Aorta (tissue), 5 donors: ENCODE data around the gene KLK14. TPM values are rescaled to one million over a fixed set of nuclear protein-coding genes. Genes with fewer than 3 reads are reported as not detected.

Experiments used
- ATAC-seq: fragments of 200-7000 bp; cut with Tn5 transposase; one replicate; pipeline ENCODE4 v1.9.1; 2022; ENCODE audit warnings: moderate library complexity; ENCODE audit not compliant: low FRiP score
- DNase-seq, 2 donors: peaks; one replicate each; pipeline ENCODE4 v3.0.0-alpha.2; 2020
- H3K27ac ChIP-seq, 2 donors: one replicate each; pipeline ENCODE4 v1.5.1; 2013; ENCODE audit warnings: low read length in 2 of 2, mild to moderate bottlenecking in 2 of 2, moderate library complexity in 2 of 2, control low read depth in 1 of 2, inconsistent platforms in 1 of 2, low read depth in 1 of 2
- H3K27me3 ChIP-seq, 2 donors: one replicate each; pipeline ENCODE4 v1.6.1; 2013; ENCODE audit warnings: control low read depth in 1 of 2, low read length in 1 of 2, mild to moderate bottlenecking in 1 of 2, moderate library complexity in 1 of 2; ENCODE audit not compliant: insufficient read depth in 2 of 2, control insufficient read depth in 1 of 2
- H3K36me3 ChIP-seq, 2 donors: one replicate each; pipeline ENCODE4 v1.6.1; 2013; ENCODE audit warnings: control low read depth in 1 of 2, low read length in 1 of 2, mild to moderate bottlenecking in 1 of 2; ENCODE audit not compliant: insufficient read depth in 2 of 2, control insufficient read depth in 1 of 2
- H3K4me1 ChIP-seq, 2 donors: one replicate each; pipeline ENCODE4 v1.6.1; 2013; ENCODE audit warnings: low read length in 2 of 2, control low read depth in 1 of 2, mild to moderate bottlenecking in 1 of 2, moderate library complexity in 1 of 2; ENCODE audit not compliant: insufficient read depth in 2 of 2, control insufficient read depth in 1 of 2
- H3K4me3 ChIP-seq, 2 donors: one replicate each; pipeline ENCODE4 v1.5.1; 2013; ENCODE audit warnings: low read length in 2 of 2, control low read depth in 1 of 2, mild to moderate bottlenecking in 1 of 2
- H3K9me3 ChIP-seq: one replicate; pipeline ENCODE4 v1.6.1; 2013; ENCODE audit warnings: mild to moderate bottlenecking, low read length; ENCODE audit not compliant: control insufficient read depth
- WGBS, 2 donors: extraction: QIAGEN DNeasy Blood & Tissue Kit; methylation state at CpG; one replicate each; pipeline ENCODE4 v1.1.7; 2013; 5-methylcytosine and 5-hydroxymethylcytosine counted together
- intact Hi-C, 2 donors: fragments of 100-400 bp; cut with DNase I; formaldehyde crosslinking; loops; one replicate each; pipeline versions ENCODE4 v1.14.2 to v1.15.0; 2022
- polyA plus RNA-seq, 2 donors: library from polyadenylated mRNA; stranded (reverse); fragments of 200-250 nt; gene quantifications; one replicate each; pipeline ENCODE4 v1.2.3, GENCODE V29; 2013
- total RNA-seq, 2 donors: library from RNA; stranded (reverse); fragmentation: NEBNext Ultra II Directional; extraction: Animal tissue kit (Norgen Biotek cat#: 25700); gene quantifications; one replicate each; pipeline ENCODE4 v1.2.1, GENCODE V29; 2021
- donor health status: healthy with polysubstance abuse.
- donor health status: Bipolar disorder and iron deficiency.
- donor health status: DM: no; HTN: no; CAD: no.
- donor health status: DM: no; HTN: no; CAD: no.
- donor health status: DM: yes; HTN: yes; CAD: no.

The KLK14 gene
- total and polyA plus RNA-seq, 4 donors: 0.10 to 0.71 (median 0.57) TPM; not detected in 1

DNA sequence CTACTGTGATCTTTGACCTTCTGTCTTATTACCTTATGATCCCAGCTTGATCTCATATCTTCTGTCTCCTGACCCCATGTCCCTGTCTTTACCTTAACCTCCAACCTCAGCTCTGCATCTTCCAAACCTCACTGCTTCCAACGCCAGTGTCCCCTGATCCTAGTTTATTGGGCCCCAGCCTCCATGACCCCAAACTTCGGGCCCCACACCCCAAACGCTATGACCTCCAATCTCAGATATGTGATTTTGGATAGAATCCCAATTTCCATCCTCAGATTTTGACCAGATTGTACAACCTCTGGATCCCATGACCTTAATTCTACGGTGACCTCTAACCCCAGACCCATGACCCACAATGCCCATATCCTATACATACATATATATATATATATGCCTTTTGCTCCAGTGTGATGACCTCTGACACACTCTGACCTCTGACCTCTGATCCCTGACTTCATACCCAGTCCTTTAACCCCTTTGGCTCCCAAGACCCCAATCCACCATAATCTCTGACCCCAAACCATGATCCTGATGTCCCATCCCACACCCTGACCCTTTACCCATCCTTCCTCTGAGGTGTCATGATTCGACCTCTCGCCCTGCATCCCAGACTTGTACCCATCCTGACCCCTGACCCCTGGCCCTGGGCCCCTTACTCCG, 51.3 kb downstream of the KLK14 start:
- DNase-seq (no peak), ATAC-seq (no peak)
- Histone ChIP-seq H3K9me3 (no peaks in the 10 kb centered on the region), H3K4me3 (no peak overlapping the region), H3K36me3 (no peaks in the 10 kb centered on the region), H3K27me3 (peaks cover 0 to 3% of the 10 kb centered on the region in 2 donors), H3K4me1 (no peaks in the 10 kb centered on the region), H3K27ac (no peak overlapping the region)
- intact Hi-C loops: no loop called here
- 84 to 85% methylated on average over 7 of the region's 7 CpGs for WGBS, 2 donors

DNA sequence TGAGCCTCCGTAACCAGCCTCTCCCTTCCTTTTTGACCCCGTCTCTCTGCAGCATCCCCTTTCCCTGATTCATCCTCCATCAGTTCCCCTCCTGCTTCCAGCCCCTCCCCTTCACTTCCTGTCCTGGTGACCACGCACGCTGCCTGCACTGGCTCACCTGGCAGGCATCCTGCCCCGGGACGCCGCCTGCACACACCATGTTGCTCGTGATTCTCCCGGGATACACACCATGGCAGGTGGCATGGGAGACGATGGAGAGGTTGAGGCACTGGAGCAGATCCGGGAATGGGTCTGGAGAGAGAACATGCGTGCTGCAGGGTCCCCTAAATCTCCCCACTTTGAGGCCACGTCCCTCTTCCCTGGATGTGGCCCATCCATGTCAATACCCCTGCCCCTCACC, 52.1 kb downstream of the KLK14 start:
- Histone ChIP-seq H3K27ac (no peak overlapping the region), H3K9me3 (no peaks in the 10 kb centered on the region), H3K27me3 (peaks cover 0 to 3% of the 10 kb centered on the region in 2 donors), H3K4me3 (no peak overlapping the region), H3K36me3 (no peaks in the 10 kb centered on the region), H3K4me1 (no peaks in the 10 kb centered on the region)
- DNase-seq (peak in 1 of 2 donors; percentile 40), ATAC-seq (no peak)
- WGBS, 2 donors: 80 to 82% methylated on average over 13 of the region's 13 CpGs
- intact Hi-C loops: no loop called here

DNA sequence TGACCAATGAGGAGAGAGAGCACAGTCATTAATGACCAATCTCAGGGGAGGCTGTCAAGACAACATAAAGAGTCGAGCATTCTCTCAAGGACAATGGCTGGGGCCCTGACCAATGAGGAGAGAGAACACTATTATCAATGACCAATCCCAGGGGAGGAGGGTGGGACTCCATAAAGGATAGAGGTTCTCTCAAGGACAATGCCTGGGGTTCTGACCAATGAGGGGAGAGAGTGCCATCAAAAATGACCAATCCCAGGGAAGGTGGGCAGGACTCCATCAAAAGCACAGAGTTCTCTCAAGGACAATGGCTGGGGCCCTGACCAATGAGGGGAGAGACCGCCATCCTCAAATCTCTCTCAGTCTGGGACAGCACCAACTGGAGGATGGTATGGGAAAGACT, 53.0 kb downstream of the KLK14 start:
- Histone ChIP-seq H3K4me3 (no peak overlapping the region), H3K27ac (no peak overlapping the region), H3K4me1 (no peaks in the 10 kb centered on the region), H3K36me3 (no peaks in the 10 kb centered on the region), H3K9me3 (no peaks in the 10 kb centered on the region), H3K27me3 (peaks cover 0 to 3% of the 10 kb centered on the region in 2 donors)
- DNase-seq (peak in 1 of 2 donors; percentile 9), ATAC-seq (no peak)
- 67 to 78% methylated on average over 2 of the region's 2 CpGs for WGBS, 2 donors
- intact Hi-C loops: no loop called here

Other genes with a start within 250 kb of the KLK14 start
- gene KLK15, start 249.3 kb downstream of the KLK14 start, total RNA-seq: not detected
- gene KLK15, start 249.3 kb downstream of the KLK14 start, polyA plus RNA-seq: not detected
- not detected for gene KLK3, start 228.0 kb downstream of the KLK14 start, total RNA-seq
- gene KLK3, start 228.0 kb downstream of the KLK14 start, polyA plus RNA-seq: 1 to 10 TPM in 1 of 2 donors, not detected in 1; 1.4 TPM
- gene KLK2, start 209.4 kb downstream of the KLK14 start, total RNA-seq: not detected
- gene KLK2, start 209.4 kb downstream of the KLK14 start, polyA plus RNA-seq: not detected
- not detected for gene KLK4, start 171.5 kb downstream of the KLK14 start, total RNA-seq
- gene KLK4, start 171.5 kb downstream of the KLK14 start, polyA plus RNA-seq: not detected
- gene KLK5, start 129.8 kb downstream of the KLK14 start, total RNA-seq: not detected
- not detected for gene KLK5, start 129.8 kb downstream of the KLK14 start, polyA plus RNA-seq
- gene KLK6, start 113.3 kb downstream of the KLK14 start, total RNA-seq: not detected
- gene KLK6, start 113.3 kb downstream of the KLK14 start, polyA plus RNA-seq: under 1 TPM in 1 of 2 donors, not detected in 1; 0.20 TPM
- gene KLK7, start 99.0 kb downstream of the KLK14 start, total RNA-seq: not detected
- not detected for gene KLK7, start 99.0 kb downstream of the KLK14 start, polyA plus RNA-seq
- not detected for gene KLK8, start 81.3 kb downstream of the KLK14 start, total RNA-seq
- gene KLK8, start 81.3 kb downstream of the KLK14 start, polyA plus RNA-seq: not detected
- gene KLK10, start 63.2 kb downstream of the KLK14 start, total RNA-seq: not detected
- under 1 TPM in 1 of 2 donors, not detected in 1; 0.08 TPM for gene KLK10, start 63.2 kb downstream of the KLK14 start, polyA plus RNA-seq
- gene KLK11, start 56.3 kb downstream of the KLK14 start, total RNA-seq: not detected
- gene KLK11, start 56.3 kb downstream of the KLK14 start, polyA plus RNA-seq: under 1 TPM; 0.25 to 0.43 TPM
- not detected for gene KLK12, start 47.9 kb downstream of the KLK14 start, total RNA-seq
- not detected for gene KLK12, start 47.9 kb downstream of the KLK14 start, polyA plus RNA-seq
- gene KLK13, start 17.8 kb downstream of the KLK14 start, total RNA-seq: not detected
- under 1 TPM in 1 of 2 donors, not detected in 1; 0.36 TPM for gene KLK13, start 17.8 kb downstream of the KLK14 start, polyA plus RNA-seq
- gene CTU1, start 25.5 kb upstream of the KLK14 start, total RNA-seq: 1 to 10 TPM; 4.1 to 5.4 TPM
- 1 to 10 TPM; 1.1 to 2.6 TPM for gene CTU1, start 25.5 kb upstream of the KLK14 start, polyA plus RNA-seq
- 10 to 100 TPM; 10.4 to 11.5 TPM for gene SIGLEC9, start 42.0 kb upstream of the KLK14 start, total RNA-seq
- gene SIGLEC9, start 42.0 kb upstream of the KLK14 start, polyA plus RNA-seq: 1 to 10 TPM; 1.1 to 6.3 TPM
- 1 to 10 TPM; 3.0 to 4.5 TPM for gene SIGLEC7, start 59.4 kb upstream of the KLK14 start, total RNA-seq
- 1 to 10 TPM in 1 of 2 donors, under 1 TPM in 1; 0.97 to 2.3 TPM for gene SIGLEC7, start 59.4 kb upstream of the KLK14 start, polyA plus RNA-seq
- 10 to 100 TPM in 1 of 2 donors, 1 to 10 TPM in 1; 7.7 to 15.0 TPM for gene CD33, start 142.2 kb upstream of the KLK14 start, total RNA-seq
- gene CD33, start 142.2 kb upstream of the KLK14 start, polyA plus RNA-seq: 1 to 10 TPM; 1.4 to 7.9 TPM
- gene SIGLECL1, start 168.2 kb upstream of the KLK14 start, total RNA-seq: not detected
- not detected for gene SIGLECL1, start 168.2 kb upstream of the KLK14 start, polyA plus RNA-seq
- under 1 TPM; 0.24 to 0.26 TPM for gene IGLON5, start 228.8 kb upstream of the KLK14 start, total RNA-seq
- under 1 TPM in 1 of 2 donors, not detected in 1; 0.13 TPM for gene IGLON5, start 228.8 kb upstream of the KLK14 start, polyA plus RNA-seq